Esophagus mucosa (tissue), 1 donor: ENCODE results near the gene IGDCC3. TPM values are rescaled to one million over a fixed set of nuclear protein-coding genes. Genes with fewer than 3 reads are reported as not detected.
"Not testable (repeated sequence)": the region's sequence is repeated elsewhere in the genome, so short reads cannot be mapped to it uniquely, and the experiment has no call there.

ENCODE experiments used
- ATAC-seq: fragments of 200-7000 bp; cut with Tn5 transposase; one replicate; pipeline ENCODE4 v1.9.1; 2020
- total RNA-seq: library from RNA; stranded (reverse); gene quantifications from one replicate; pipeline ENCODE4 v1.2.4, GENCODE V29; 2023
- donor health status: DM: yes; HTN: yes; CAD: no.

The IGDCC3 gene
- total RNA-seq, 1 donor from 2014 or later: 0.08 TPM

- no peak for ATAC-seq
These were observed 9.2 kb downstream of the IGDCC3 start for GRCh38 chr15:65368302-65369211.

- ATAC-seq: no peak
These were observed 11.5 kb downstream of the IGDCC3 start for GRCh38 chr15:65366122-65366892.

GRCh38 chr15:65365229-65365628 lies 12.6 kb downstream of the IGDCC3 start:
- no peak for ATAC-seq

GRCh38 chr15:65363766-65364165 lies 14.0 kb downstream of the IGDCC3 start:
- ATAC-seq: no peak

GRCh38 chr15:65363306-65363705 lies 14.5 kb downstream of the IGDCC3 start:
- ATAC-seq: no peak

GRCh38 chr15:65362491-65362890 lies 15.3 kb downstream of the IGDCC3 start:
- ATAC-seq: no peak

GRCh38 chr15:65361708-65362459 lies 15.9 kb downstream of the IGDCC3 start:
- ATAC-seq: no peak

GRCh38 chr15:65360506-65360905 lies 17.3 kb downstream of the IGDCC3 start:
- no peak for ATAC-seq

- ATAC-seq: no peak
These were observed 21.8 kb downstream of the IGDCC3 start for GRCh38 chr15:65355988-65356353.

GRCh38 chr15:65355173-65355987 lies 22.4 kb downstream of the IGDCC3 start:
- no peak for ATAC-seq

- no peak for ATAC-seq
These were observed 23.0 kb downstream of the IGDCC3 start for GRCh38 chr15:65354835-65355172.

GRCh38 chr15:65351972-65352371 lies 25.8 kb downstream of the IGDCC3 start:
- ATAC-seq: not testable (repeated sequence)

- ATAC-seq: no peak
These were observed 28.5 kb downstream of the IGDCC3 start for GRCh38 chr15:65349338-65349737.

GRCh38 chr15:65347756-65348155 lies 30.0 kb downstream of the IGDCC3 start:
- not testable (repeated sequence) for ATAC-seq

- no peak for ATAC-seq
These were observed 30.8 kb downstream of the IGDCC3 start for GRCh38 chr15:65346856-65347598.

GRCh38 chr15:65344914-65345275 lies 32.9 kb downstream of the IGDCC3 start:
- ATAC-seq: no peak

- peak; percentile 8 for ATAC-seq
These were observed 33.4 kb downstream of the IGDCC3 start for GRCh38 chr15:65344214-65344913.

GRCh38 chr15:65343374-65343981 lies 34.3 kb downstream of the IGDCC3 start:
- ATAC-seq: no peak

GRCh38 chr15:65342493-65342892 lies 35.3 kb downstream of the IGDCC3 start:
- no peak for ATAC-seq

GRCh38 chr15:65339920-65340319 lies 37.9 kb downstream of the IGDCC3 start:
- no peak for ATAC-seq
